Thoracic aorta (tissue), 2 donors: ENCODE measurements around the gene OR13J1. TPM values are rescaled to one million over a fixed set of nuclear protein-coding genes. Genes with fewer than 3 reads are reported as not detected.

ENCODE experiments used
- ATAC-seq: fragments of 150-250 bp; one replicate; pipeline ENCODE4 v1.8.0; 2017; ENCODE audit warnings: low read depth; ENCODE audit not compliant: insufficient number of reproducible peaks, low FRiP score
- DNase-seq: peaks from one replicate; pipeline ENCODE4 v3.0.0-alpha.2; 2020; ENCODE audit warnings: low spot score
- H3K27ac ChIP-seq, 2 donors: fragments of 200-600 bp; sonication (generic); 1 replicate in 1 of 2; 2 replicates in 1 of 2; pipeline ENCODE4 v1.5.1; 2016; ENCODE audit warnings: mild to moderate bottlenecking in 2 of 2, moderate library complexity in 2 of 2
- H3K27me3 ChIP-seq: fragments of 200-600 bp; sonication (generic); replicated peaks from 2 replicates; pipeline ENCODE4 v1.6.0; 2016; ENCODE audit warnings: mild to moderate bottlenecking; ENCODE audit not compliant: insufficient read depth
- H3K36me3 ChIP-seq: fragments of 200-600 bp; sonication (generic); one replicate; pipeline ENCODE4 v1.5.1; 2016
- H3K4me1 ChIP-seq, 2 donors: fragments of 200-600 bp; sonication (generic); 1 replicate in 1 of 2; 2 replicates in 1 of 2; pipeline versions ENCODE4 v1.5.1 to v1.6.0; 2016; ENCODE audit warnings: low read depth in 2 of 2, mild to moderate bottlenecking in 1 of 2; ENCODE audit not compliant: control insufficient read depth in 1 of 2
- H3K4me3 ChIP-seq: fragments of 200-600 bp; sonication (generic); 2 replicates; pipeline ENCODE4 v1.5.1; 2016; ENCODE audit warnings: mild to moderate bottlenecking
- H3K9me3 ChIP-seq: fragments of 200-600 bp; sonication (generic); 2 replicates; pipeline ENCODE4 v1.5.1; 2016
- CTCF ChIP-seq: fragments of 200-600 bp; sonication (generic); IDR thresholded peaks from one replicate; pipeline ENCODE4 v1.5.1; 2019; ENCODE audit warnings: antibody characterized with exemption
- total RNA-seq, 2 donors: library from RNA; depleted of rRNA; stranded (reverse); fragments of >200 nt; gene quantifications; one replicate each; pipeline versions ENCODE4 v1.1.0 to v1.2.3, GENCODE V29; 2016

Gene OR13J1
- total RNA-seq, 2 donors from 2014 or later: not detected

- Histone ChIP-seq H3K27me3 (peaks cover 4% of the 10 kb centered on the region), H3K27ac (no peak overlapping the region), H3K4me3 (no peak overlapping the region), H3K4me1 (no peaks in the 10 kb centered on the region), H3K36me3 (no peaks in the 10 kb centered on the region), H3K9me3 (no peaks in the 10 kb centered on the region)
- DNase-seq (no peak), ATAC-seq (no peak)
- no peak for TF ChIP-seq CTCF
Measured at GRCh38 chr9:35869621-35870216, 482 bp downstream of the OR13J1 start.

- Histone ChIP-seq H3K9me3 (no peaks in the 10 kb centered on the region), H3K27ac (no peak overlapping the region), H3K27me3 (peaks cover 4% of the 10 kb centered on the region), H3K36me3 (no peaks in the 10 kb centered on the region), H3K4me1 (no peaks in the 10 kb centered on the region), H3K4me3 (no peak overlapping the region)
- ATAC-seq (no peak), DNase-seq (no peak)
- TF ChIP-seq CTCF: no peak
Measured at GRCh38 chr9:35868933-35869332, 1.3 kb downstream of the OR13J1 start.

- TF ChIP-seq CTCF: no peak
- ATAC-seq (no peak), DNase-seq (no peak)
- Histone ChIP-seq H3K27me3 (peaks cover 4% of the 10 kb centered on the region), H3K27ac (no peak overlapping the region), H3K36me3 (no peaks in the 10 kb centered on the region), H3K4me3 (no peak overlapping the region), H3K4me1 (no peaks in the 10 kb centered on the region), H3K9me3 (no peaks in the 10 kb centered on the region)
Measured at GRCh38 chr9:35867538-35867937, 2.7 kb downstream of the OR13J1 start.

GRCh38 chr9:35864695-35865255, 5.4 kb downstream of the OR13J1 start:
- peaks cover 4% of the 10 kb centered on the region for H3K27me3 ChIP-seq

GRCh38 chr9:35863583-35863982, 6.6 kb downstream of the OR13J1 start:
- DNase-seq (no peak), ATAC-seq (no peak)
- H3K27ac ChIP-seq: no peak overlapping the region
- H3K9me3 ChIP-seq: no peaks in the 10 kb centered on the region
- no peak overlapping the region for H3K4me3 ChIP-seq
- H3K27me3 ChIP-seq: peaks cover 4% of the 10 kb centered on the region
- H3K36me3 ChIP-seq: no peaks in the 10 kb centered on the region
- no peaks in the 10 kb centered on the region for H3K4me1 ChIP-seq
- no peak for TF ChIP-seq CTCF

More at GRCh38 chr9:35864695-35865255, 5.4 kb downstream of the OR13J1 start:
- H3K36me3 ChIP-seq: no peaks in the 10 kb centered on the region
- no peak overlapping the region for H3K27ac ChIP-seq
- no peak for ATAC-seq
- no peak for TF ChIP-seq CTCF
- H3K4me3 ChIP-seq: no peak overlapping the region
- H3K9me3 ChIP-seq: no peaks in the 10 kb centered on the region
- no peaks in the 10 kb centered on the region for H3K4me1 ChIP-seq
- no peak for DNase-seq
